IPS-NIHi11 (cell line): Measurements from ENCODE around the gene FBXL20.
"Not testable (repeated sequence)": the region's sequence is repeated elsewhere in the genome, so short reads cannot be mapped to it uniquely, and the experiment has no call there.

Source experiments
- DNase-seq: peaks from one replicate; pipeline ENCODE4 v3.0.0; 2012; ENCODE audit warnings: mixed read lengths, low spot score

The FBXL20 gene

DNA sequence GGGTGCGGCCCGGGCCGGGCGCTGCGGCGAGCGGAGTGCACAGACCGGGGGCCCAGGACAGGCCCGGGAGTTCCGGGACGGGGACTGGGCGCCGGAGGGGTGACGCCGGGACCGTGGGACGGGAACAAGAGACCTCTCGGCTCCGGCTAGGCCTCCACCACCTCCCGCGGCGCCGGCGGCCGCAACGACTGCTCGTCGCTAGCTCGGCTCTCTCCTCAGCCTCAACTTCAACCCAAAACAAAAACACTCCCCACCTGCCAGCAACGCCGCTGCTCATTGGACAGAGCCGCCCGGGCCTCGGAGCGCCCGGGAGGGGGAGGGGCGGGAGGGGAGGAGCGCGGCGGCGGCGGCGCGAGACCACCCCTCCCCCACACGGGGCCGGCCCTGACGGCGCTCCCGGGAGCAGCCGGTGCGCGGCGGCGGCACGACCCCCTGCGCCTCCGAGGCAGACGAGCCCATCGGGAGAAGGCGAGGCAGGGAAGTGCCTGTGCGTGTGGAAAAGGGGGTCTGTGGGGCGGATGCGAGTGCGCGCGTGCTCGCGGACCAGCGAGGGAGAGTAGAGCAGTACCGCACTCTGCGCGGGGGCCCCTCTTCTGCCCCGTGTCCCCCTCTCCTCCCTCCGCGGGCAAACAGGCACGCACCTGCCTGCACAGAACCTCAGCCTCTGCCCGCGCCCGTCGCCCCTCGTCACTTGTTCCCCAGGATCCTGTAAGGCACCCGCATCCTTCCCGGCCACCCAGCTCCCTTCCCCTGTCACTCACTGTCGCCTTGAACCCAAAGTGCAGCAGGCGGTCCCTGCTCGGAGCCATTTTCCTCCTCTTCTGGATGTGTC lies at the start of gene FBXL20:
FBXL20 (minus strand) TSS at position 215 of the 832 bp plus-strand sequence. CDS start 224 bp downstream, outside the sequence.
- peak; percentile 98 for DNase-seq

- peak; percentile 99 for DNase-seq
These were observed 49.6 kb upstream of the FBXL20 start, which contains the start of gene MED1 for GRCh38 chr17:39450847-39451581. Gene MED1 (minus strand): TSS chr17:39451263. CDS start chr17:39451062, 201 bp downstream.

DNA sequence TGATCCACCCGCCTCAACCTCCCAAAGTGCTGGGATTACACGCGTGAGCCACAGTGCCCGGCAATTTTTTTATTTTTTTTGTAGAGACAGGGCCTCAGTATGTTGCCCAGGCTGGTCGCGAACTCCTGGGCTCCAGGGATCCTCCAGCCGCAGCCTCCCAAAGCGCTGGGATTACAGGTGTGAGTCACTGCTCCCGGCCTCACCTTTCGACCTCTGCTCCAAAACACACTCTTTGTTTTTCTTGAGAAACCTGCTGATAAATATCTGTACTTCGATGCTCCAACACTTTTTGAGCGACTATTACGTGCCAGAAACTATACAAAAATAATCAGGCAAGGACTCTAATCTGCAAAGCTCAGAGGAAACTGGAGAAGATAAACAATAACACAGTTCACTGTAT lies 48.6 kb upstream of the FBXL20 start:
- DNase-seq = no peak

DNA sequence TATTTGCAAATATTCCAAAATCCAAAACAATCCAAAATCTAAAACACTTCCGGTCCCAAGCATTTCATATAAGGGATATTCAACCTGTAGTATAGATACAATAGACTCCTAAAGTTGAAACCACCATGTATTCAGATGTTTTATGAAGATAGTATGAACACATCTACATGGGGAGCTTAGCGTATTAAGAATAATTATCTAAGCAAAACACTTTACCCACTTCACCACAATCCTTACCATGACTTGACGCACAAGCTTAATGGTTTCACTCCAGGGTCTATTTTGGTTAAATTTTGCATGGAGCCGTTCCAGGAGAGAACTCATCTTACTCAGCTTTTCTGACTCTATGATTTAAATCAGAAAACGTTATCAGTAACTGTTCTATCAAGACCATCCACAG lies 46.1 kb upstream of the FBXL20 start:
- no peak for DNase-seq

GRCh38 chr17:39443326-39443725 lies 41.9 kb upstream of the FBXL20 start:
- DNase-seq = no peak

DNA sequence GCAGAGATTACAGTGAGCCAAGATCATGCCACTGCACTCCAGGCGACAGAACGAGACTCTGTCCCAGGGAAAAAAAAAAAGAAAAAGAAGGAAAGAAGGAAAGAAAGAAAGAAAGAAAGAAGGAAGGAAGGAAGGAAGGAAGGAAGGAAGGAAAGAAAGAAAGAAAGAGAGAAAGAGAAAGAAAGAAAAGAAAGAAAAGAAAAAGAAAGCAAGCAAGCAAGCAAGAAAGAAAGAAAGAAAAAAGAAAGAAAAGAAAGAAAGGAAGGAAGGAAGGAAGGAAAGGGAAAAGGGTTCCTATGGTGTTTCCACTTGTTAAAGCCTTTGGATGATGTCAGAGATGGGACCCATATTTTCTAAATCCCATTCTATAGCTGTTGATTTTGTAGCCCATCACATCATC lies 38.4 kb upstream of the FBXL20 start:
- DNase-seq = not testable (repeated sequence)

GRCh38 chr17:39429600-39429999 lies 28.2 kb upstream of the FBXL20 start:
- DNase-seq = no peak

DNA sequence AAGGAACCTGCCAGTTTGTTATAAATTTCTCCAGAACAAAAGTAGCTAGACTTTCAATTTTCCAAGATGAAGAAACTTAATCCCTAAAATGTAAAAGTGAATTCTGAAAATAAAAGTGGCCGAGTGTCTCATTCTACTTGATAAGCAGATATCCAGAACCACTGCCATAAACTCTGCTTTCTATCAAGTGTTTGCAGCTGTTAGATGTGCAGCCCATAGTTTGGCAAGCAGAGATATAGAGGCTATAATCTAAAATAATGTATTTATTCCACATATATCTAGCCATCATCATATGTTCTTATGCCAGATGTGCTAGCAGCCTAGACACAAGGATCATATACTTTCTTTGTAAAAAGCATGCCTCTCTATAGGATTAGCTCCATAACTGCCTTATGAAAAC lies 14.7 kb upstream of the FBXL20 start:
- no peak for DNase-seq

GRCh38 chr17:39410279-39410678 lies 8.9 kb upstream of the FBXL20 start:
- DNase-seq = no peak

DNA sequence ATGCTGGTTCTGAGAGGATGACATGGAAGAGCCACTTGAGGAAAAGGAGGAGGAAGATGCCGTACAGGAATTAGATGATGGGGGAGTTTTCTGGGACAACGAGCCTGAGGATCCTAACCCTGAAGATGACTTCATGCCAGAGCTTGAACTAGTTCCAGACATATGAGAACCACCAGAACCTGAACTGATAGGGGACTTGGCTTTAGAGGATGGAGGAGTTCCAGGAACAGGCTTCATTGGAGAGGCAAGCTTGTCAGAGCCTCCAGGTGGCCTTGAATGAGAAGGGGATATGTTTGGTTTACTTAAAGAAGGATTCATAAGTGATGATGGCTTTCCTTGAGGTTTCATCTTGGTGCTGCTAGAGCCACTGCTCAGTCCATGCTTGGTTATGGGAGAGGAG lies 6.9 kb upstream of the FBXL20 start:
- no peak for DNase-seq

DNA sequence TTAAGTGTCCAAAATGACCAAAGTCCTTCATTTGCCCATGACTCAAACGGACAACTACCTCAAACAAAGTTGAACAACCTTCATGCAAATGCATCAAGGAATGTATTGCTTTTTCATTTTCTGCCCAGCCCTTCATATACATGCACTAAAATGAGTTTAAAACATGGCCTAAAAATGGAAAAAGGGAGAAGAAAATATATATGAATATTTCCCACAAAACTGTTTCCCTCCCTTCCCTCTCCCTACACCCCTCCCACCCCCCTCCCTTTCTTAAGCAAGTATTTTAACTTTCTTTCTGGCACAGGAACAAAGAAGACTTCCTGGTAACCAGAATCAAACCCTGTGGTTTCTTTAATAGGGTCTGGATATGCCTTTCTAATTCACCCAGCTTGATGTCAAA lies 5.5 kb upstream of the FBXL20 start:
- no peak for DNase-seq

DNA sequence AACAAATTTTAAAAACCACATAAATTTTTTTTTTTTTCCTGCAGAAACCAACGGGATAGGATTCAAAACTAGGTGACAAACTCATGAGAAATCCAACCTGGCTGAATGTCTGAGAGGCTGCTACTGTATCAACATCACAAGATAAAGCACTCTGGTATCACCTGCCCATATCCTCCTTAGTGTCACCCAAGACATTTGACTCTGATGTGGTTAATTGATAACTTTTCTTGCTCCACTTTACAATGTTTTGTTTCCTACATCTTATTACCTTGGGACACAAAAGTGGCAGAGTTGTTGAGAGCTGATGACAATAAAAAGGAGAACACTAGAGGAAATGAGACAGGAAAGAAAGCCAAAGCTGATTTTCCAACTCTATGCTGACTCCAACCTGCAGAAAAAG lies 4.0 kb upstream of the FBXL20 start:
- DNase-seq = no peak

- DNase-seq = no peak
These were observed 3.3 kb upstream of the FBXL20 start for GRCh38 chr17:39404542-39405378.

DNA sequence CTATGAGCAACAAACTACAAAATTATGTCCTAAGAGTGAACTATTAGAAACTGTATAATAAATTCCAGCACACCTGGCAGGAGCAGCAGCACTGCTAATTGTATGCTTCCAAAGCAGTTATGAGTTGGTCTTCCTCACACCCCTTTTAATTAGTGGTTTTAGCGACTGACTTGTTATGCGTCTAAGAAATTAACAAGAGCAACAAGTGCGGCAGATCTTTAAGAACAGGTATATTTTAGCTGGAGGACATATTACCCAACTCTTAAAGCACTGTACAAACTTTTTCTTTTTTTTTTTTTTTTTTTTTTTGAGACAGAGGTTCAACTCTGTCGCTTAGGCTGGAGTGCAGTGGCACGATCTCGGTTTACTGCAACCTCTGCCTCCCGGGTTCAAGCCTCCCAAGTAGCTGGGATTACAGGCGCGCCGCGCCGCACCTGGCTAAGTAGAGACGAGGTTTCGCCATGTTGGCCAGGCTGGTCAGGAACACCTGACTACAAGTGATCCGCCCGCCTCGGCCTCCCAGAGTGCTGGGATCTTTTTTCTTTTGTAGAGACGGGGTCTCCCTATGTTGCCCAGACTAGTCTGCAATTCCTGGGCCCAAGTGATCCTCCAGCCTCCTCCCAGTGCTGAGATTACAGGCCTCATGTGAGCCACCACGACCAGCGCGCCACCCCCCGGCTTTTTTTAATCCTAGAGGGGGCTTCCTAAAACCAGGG lies 1.6 kb upstream of the FBXL20 start:
- DNase-seq = no peak

DNA sequence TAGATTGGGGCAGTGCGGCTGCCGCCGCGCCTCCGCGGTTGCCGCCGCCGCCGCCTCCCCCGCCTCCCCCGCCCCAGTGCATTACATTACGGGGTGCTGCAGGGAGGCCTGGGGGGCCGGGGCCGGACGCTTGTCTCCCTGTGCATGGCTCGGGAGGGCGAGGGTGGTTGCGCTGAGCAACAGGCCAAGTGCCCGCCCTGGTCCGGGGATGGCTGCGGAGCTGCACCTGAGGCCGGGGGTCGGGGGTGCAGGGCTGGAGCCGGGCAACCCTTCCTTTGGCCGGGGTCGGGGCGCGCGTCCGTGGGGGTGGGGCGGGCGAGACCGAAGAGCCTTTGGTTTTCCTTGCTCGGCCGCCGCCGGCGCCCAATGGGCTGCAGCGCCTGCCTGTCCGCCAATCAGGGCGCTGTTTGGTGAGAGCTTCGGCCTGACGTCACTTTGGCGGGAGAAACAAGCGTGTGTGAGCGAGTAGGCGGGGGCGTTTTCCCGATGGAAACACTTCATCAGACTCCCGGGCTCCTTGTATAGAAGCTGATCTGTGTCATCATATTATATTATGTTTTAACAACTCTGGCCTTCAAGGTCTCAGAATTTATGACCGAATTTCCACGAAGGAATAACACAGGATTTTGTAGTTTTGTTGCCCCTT lies 941 bp upstream of the FBXL20 start:
- DNase-seq = peak; percentile 98

- no peak for DNase-seq
These were observed 647 bp downstream of the FBXL20 start for GRCh38 chr17:39400547-39401411.

- DNase-seq = no peak
These were observed 1.6 kb downstream of the FBXL20 start for GRCh38 chr17:39399791-39400190.

DNA sequence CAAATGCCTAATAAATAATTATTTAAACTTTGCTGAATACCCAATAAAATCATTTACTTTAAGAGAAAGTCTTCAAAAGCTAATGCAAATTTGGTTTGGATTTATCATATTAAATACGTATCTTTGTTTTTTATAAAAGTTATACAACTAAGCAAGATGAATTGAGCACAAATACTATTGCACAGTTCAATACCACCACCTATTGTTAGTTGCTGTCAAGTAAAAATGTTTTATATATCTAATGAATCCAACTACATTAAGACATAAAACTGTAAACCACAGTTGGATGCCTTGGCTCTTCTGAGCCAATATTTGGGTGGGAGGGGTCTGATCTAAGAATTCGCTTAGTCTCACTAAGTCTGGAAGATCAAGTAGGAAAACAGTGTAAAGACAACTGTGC lies 7.7 kb downstream of the FBXL20 start:
- DNase-seq = no peak

- no peak for DNase-seq
These were observed 10.0 kb downstream of the FBXL20 start for GRCh38 chr17:39391448-39391847.

GRCh38 chr17:39385040-39385439 lies 16.4 kb downstream of the FBXL20 start:
- no peak for DNase-seq
